IMR-90 (cell line): ENCODE data around the gene SLC25A38. TPM values are rescaled to one million over a fixed set of nuclear protein-coding genes. Genes with fewer than 3 reads are reported as not detected.

Experiments used
- ATAC-seq: fragments of 200-7000 bp; cut with Tn5 transposase; 2 replicates; pipeline ENCODE4 v1.9.1; 2020; ENCODE audit warnings: low read depth, mild to moderate bottlenecking, moderate library complexity
- BruUV-seq: library from RNA; stranded (reverse); fragments of 400-500 nt; replicated peaks from 2 replicates; lab custom pipeline; 2021; lab: Mats Ljungman, UMichigan
- CTCF ChIA-PET: fragments of 300-600 bp; formaldehyde crosslinking; extraction: SDS; loops from one replicate; lab custom pipeline; 2021; ENCODE audit warnings: antibody characterized with exemption; lab: Yijun Ruan, JAX
- POLR2A ChIA-PET: fragments of 300-600 bp; sonication (Branson Sonifier 250); formaldehyde crosslinking; loops from one replicate; lab custom pipeline; 2022; ENCODE audit warnings: antibody characterized with exemption; ENCODE audit not compliant: unreplicated experiment; lab: Charles Lee
- DNase-seq: peaks from one replicate; pipeline ENCODE4 v3.0.0; 2013
- H2AFZ ChIP-seq: replicated peaks from 2 replicates; pipeline ENCODE3; 2013; ENCODE audit warnings: low read length, mild to moderate bottlenecking; ENCODE audit not compliant: poor library complexity
- H2AK5ac ChIP-seq: 2 replicates; pipeline ENCODE4 v1.6.1; 2013; ENCODE audit warnings: low read depth, low read length, inconsistent platforms
- H2AK9ac ChIP-seq: replicated peaks from 2 replicates; pipeline ENCODE3; 2013; ENCODE audit warnings: mild to moderate bottlenecking, low read depth, low read length, moderate library complexity; ENCODE audit not compliant: poor library complexity
- H2BK120ac ChIP-seq: 2 replicates; pipeline ENCODE4 v1.6.1; 2013; ENCODE audit warnings: low read depth, low read length, inconsistent platforms
- H2BK15ac ChIP-seq: 3 replicates; pipeline ENCODE4 v1.6.1; 2013; ENCODE audit warnings: low read depth, low read length, inconsistent platforms
- H2BK20ac ChIP-seq: 2 replicates; pipeline ENCODE4 v1.6.1; 2013; ENCODE audit warnings: low read depth, mild to moderate bottlenecking, inconsistent platforms, low read length, moderate library complexity
- H2BK5ac ChIP-seq: 2 replicates; pipeline ENCODE4 v1.6.1; 2013; ENCODE audit warnings: mild to moderate bottlenecking, low read depth, low read length, inconsistent platforms; ENCODE audit not compliant: poor library complexity, severe bottlenecking
- H3K14ac ChIP-seq: replicated peaks from 2 replicates; pipeline ENCODE4 v1.6.1; 2013; ENCODE audit warnings: low read depth, low read length, inconsistent platforms
- H3K18ac ChIP-seq: 2 replicates; pipeline ENCODE4 v1.6.1; 2013; ENCODE audit warnings: low read depth, low read length, control low read depth
- H3K23ac ChIP-seq: 2 replicates; pipeline ENCODE4 v1.6.1; 2013; ENCODE audit warnings: low read depth, low read length, inconsistent platforms
- H3K27ac ChIP-seq: 2 replicates; pipeline ENCODE4 v1.5.1; 2013; ENCODE audit warnings: mild to moderate bottlenecking, control low read depth, low read length; ENCODE audit not compliant: insufficient read depth
- H3K27me3 ChIP-seq: 2 replicates; pipeline ENCODE4 v1.6.1; 2013; ENCODE audit warnings: low read length; ENCODE audit not compliant: control insufficient read depth, insufficient read depth
- H3K36me3 ChIP-seq: 2 replicates; pipeline ENCODE4 v1.6.1; 2013; ENCODE audit warnings: low read length, mixed read lengths; ENCODE audit not compliant: control insufficient read depth, insufficient read depth
- H3K4ac ChIP-seq: 2 replicates; pipeline ENCODE4 v1.6.1; 2013; ENCODE audit warnings: low read depth, low read length, inconsistent platforms
- H3K4me1 ChIP-seq: 2 replicates; pipeline ENCODE4 v1.6.1; 2013; ENCODE audit warnings: low read length, mixed read lengths; ENCODE audit not compliant: control insufficient read depth, insufficient read depth
- H3K4me2 ChIP-seq: 2 replicates; pipeline ENCODE4 v1.6.1; 2013; ENCODE audit warnings: low read depth, mild to moderate bottlenecking, control low read depth, low read length, moderate library complexity
- H3K4me3 ChIP-seq: 2 replicates; pipeline ENCODE4 v1.5.1; 2013; ENCODE audit warnings: low read depth, mild to moderate bottlenecking, control low read depth, low read length, moderate library complexity; ENCODE audit not compliant: insufficient read depth
- H3K56ac ChIP-seq: 2 replicates; pipeline ENCODE4 v1.6.1; 2013; ENCODE audit warnings: low read length, inconsistent platforms; ENCODE audit not compliant: insufficient read depth; ENCODE audit errors: extremely low read depth
- H3K79me1 ChIP-seq, 2 experiments: 2 replicates each; pipeline ENCODE4 v1.6.1; 2013; ENCODE audit warnings: low read length in 2 of 2, inconsistent platforms in 1 of 2, low read depth in 1 of 2
- H3K9ac ChIP-seq: 2 replicates; pipeline ENCODE4 v1.6.1; 2013; ENCODE audit warnings: low read depth, low read length, control low read depth
- H3K9me1 ChIP-seq: 2 replicates; pipeline ENCODE4 v1.6.1; 2013; ENCODE audit warnings: low read length, inconsistent platforms; ENCODE audit not compliant: insufficient read depth
- H3K9me3 ChIP-seq: 2 replicates; pipeline ENCODE4 v1.6.1; 2013; ENCODE audit warnings: low read length; ENCODE audit not compliant: control insufficient read depth, insufficient read depth
- H4K20me1 ChIP-seq: 2 replicates; pipeline ENCODE4 v1.6.1; 2013; ENCODE audit warnings: low read length, inconsistent platforms; ENCODE audit not compliant: insufficient read depth
- H4K5ac ChIP-seq: 2 replicates; pipeline ENCODE4 v1.6.1; 2013; ENCODE audit warnings: mild to moderate bottlenecking, low read depth, low read length, control low read depth
- H4K8ac ChIP-seq, 2 experiments: 2 replicates each; pipeline ENCODE4 v1.6.1; 2013; ENCODE audit warnings: low read depth in 2 of 2, low read length in 2 of 2, control low read depth in 1 of 2, inconsistent platforms in 1 of 2
- H4K91ac ChIP-seq: 2 replicates; pipeline ENCODE4 v1.6.1; 2013; ENCODE audit warnings: low read depth, low read length, inconsistent platforms; ENCODE audit not compliant: insufficient read depth
- BHLHE40 ChIP-seq: fragments of 150-350 bp; IDR thresholded peaks from 2 replicates; pipeline ENCODE4 v1.6.1; 2016; ENCODE audit warnings: mild to moderate bottlenecking, low read depth, low read length
- CEBPB ChIP-seq: IDR thresholded peaks from 2 replicates; pipeline ENCODE4 v1.6.1; 2012; ENCODE audit warnings: low read depth, low read length, improper control_type of control experiment
- CHD1 ChIP-seq: IDR thresholded peaks from 2 replicates; pipeline ENCODE4 v1.6.1; 2012; ENCODE audit warnings: low read depth, low read length, improper control_type of control experiment
- CTCF ChIP-seq: conservative IDR thresholded peaks from 2 replicates; pipeline ENCODE4 v1.5.1; 2012; ENCODE audit warnings: mild to moderate bottlenecking, low read depth, low read length, improper control_type of control experiment
- ELK1 ChIP-seq: fragments of 150-350 bp; IDR thresholded peaks from 2 replicates; pipeline ENCODE4 v1.6.1; 2016; ENCODE audit warnings: low read depth, mild to moderate bottlenecking, low read length, moderate library complexity, borderline replicate concordance
- FOS ChIP-seq: fragments of 150-350 bp; IDR thresholded peaks from 2 replicates; pipeline ENCODE4 v1.6.1; 2016; ENCODE audit warnings: low read depth, low read length
- MAFK ChIP-seq: IDR thresholded peaks from 2 replicates; pipeline ENCODE4 v1.6.1; 2012; ENCODE audit warnings: low read depth, low read length, improper control_type of control experiment
- MAZ ChIP-seq: IDR thresholded peaks from 2 replicates; pipeline ENCODE4 v1.6.1; 2012; ENCODE audit warnings: low read depth, mild to moderate bottlenecking, low read length, improper control_type of control experiment, moderate library complexity, borderline replicate concordance
- MXI1 ChIP-seq: IDR thresholded peaks from 2 replicates; pipeline ENCODE4 v1.6.1; 2012; ENCODE audit warnings: low read depth, mild to moderate bottlenecking, low read length, moderate library complexity, borderline replicate concordance
- NFE2L2 ChIP-seq: fragments of 150-350 bp; IDR thresholded peaks from 2 replicates; pipeline ENCODE4 v1.6.1; 2016; ENCODE audit warnings: low read depth, mild to moderate bottlenecking, low read length
- POLR2A ChIP-seq: IDR thresholded peaks from 2 replicates; pipeline ENCODE4 v1.6.1; 2012; ENCODE audit warnings: mild to moderate bottlenecking, low read depth, low read length
- RAD21 ChIP-seq: IDR thresholded peaks from 2 replicates; pipeline ENCODE4 v1.6.1; 2012; ENCODE audit warnings: low read length, improper control_type of control experiment
- RCOR1 ChIP-seq: IDR thresholded peaks from 2 replicates; pipeline ENCODE4 v1.6.1; 2012; ENCODE audit warnings: mild to moderate bottlenecking, low read length, improper control_type of control experiment; ENCODE audit not compliant: insufficient replicate concordance
- RFX5 ChIP-seq: IDR thresholded peaks from 2 replicates; pipeline ENCODE4 v1.8.0; 2012; ENCODE audit warnings: low read depth, mild to moderate bottlenecking, low read length, moderate library complexity
- SMC3 ChIP-seq: fragments of 150-350 bp; IDR thresholded peaks from 2 replicates; pipeline ENCODE4 v1.6.1; 2016; ENCODE audit warnings: low read depth, mild to moderate bottlenecking, antibody characterized with exemption, low read length, moderate library complexity
- USF2 ChIP-seq: fragments of 150-350 bp; IDR thresholded peaks from 2 replicates; pipeline ENCODE4 v1.6.1; 2017; ENCODE audit warnings: mild to moderate bottlenecking, antibody characterized with exemption, low read length, low read depth
- WGBS, 2 experiments: methylation state at CpG; one replicate each; pipeline versions ENCODE4 v1.1.5 to v1.1.7; 2013; ENCODE audit warnings: missing lambda C conversion rate in 2 of 2; ENCODE audit not compliant: insufficient read length in 1 of 2; ENCODE audit errors: extremely low coverage in 2 of 2; 5-methylcytosine and 5-hydroxymethylcytosine counted together
- dilution Hi-C: fragments of 300-500 bp; cut with HindIII; formaldehyde crosslinking; loops from one replicate; pipeline ENCODE4 v1.14.3; 2018; ENCODE audit warnings: low sequenced_read_pairs; ENCODE audit not compliant: unreplicated experiment
- in situ Hi-C: fragments of 300-500 bp; cut with MboI; formaldehyde crosslinking; loops from 3 replicates; pipeline ENCODE4 v1.14.3; 2019; ENCODE audit warnings: low sequenced_read_pairs, inconsistent platforms, mixed read lengths
- intact Hi-C: fragments of 100-400 bp; cut with micrococcal nuclease; formaldehyde crosslinking; loops from 2 replicates; pipeline ENCODE4 v1.10.0; 2022
- polyA plus RNA-seq, 3 experiments: library from polyadenylated mRNA; depleted of rRNA; stranded (reverse); fragments of >200 nt; gene quantifications; 2 replicates each; pipeline ENCODE4 v1.2.3, GENCODE V29; 2012; ENCODE audit warnings: low replicate concordance in 1 of 3
- total RNA-seq: library from RNA; depleted of rRNA; stranded (reverse); fragments of >200 nt; gene quantifications from 2 replicates; pipeline ENCODE4 v1.2.3, GENCODE V29; 2012

SLC25A38 gene
- total and polyA plus RNA-seq, 2 of the 4 experiments (the other 2 are of a cell fraction) = 17.4 to 22.6 TPM

GRCh38 chr3:39440316-39440715 lies 57.1 kb downstream of the SLC25A38 start:
- CTCF ChIA-PET = interaction anchor here (0.6 kb wide), 1 partner anchor 66 kb away, joined by 4 read pairs; no protein-coding TSS in a partner anchor

More at GRCh38 chr3:39440316-39440715, 57.1 kb downstream of the SLC25A38 start:
- no peak for ATAC-seq
- POLR2A ChIA-PET = no interaction called here
- no peaks in the 10 kb centered on the region for H3K79me1 ChIP-seq
- H2AK5ac ChIP-seq = no peak overlapping the region
- H3K4ac ChIP-seq = no peak overlapping the region
- dilution Hi-C loops (no loop called here), in situ Hi-C loops (no loop called here), intact Hi-C loops (no loop called here)
- no peak overlapping the region for H3K4me3 ChIP-seq
- no peaks in the 10 kb centered on the region for H3K9me3 ChIP-seq
- H2AK9ac ChIP-seq = no peak overlapping the region
- H2BK15ac ChIP-seq = no peak overlapping the region
- H3K23ac ChIP-seq = no peak overlapping the region
- no peak for TF ChIP-seq RFX5
- no peak for TF ChIP-seq NFE2L2
- no peak for TF ChIP-seq RCOR1
- TF ChIP-seq SMC3 = no peak
- TF ChIP-seq USF2 = no peak
- no peak for TF ChIP-seq CEBPB
- TF ChIP-seq POLR2A = no peak
- TF ChIP-seq BHLHE40 = no peak
- no peak for TF ChIP-seq MXI1
- no peak for TF ChIP-seq ELK1
- TF ChIP-seq FOS = no peak
- TF ChIP-seq MAZ = no peak
- no peak for TF ChIP-seq MAFK
- no peak for TF ChIP-seq CTCF
- no peak for TF ChIP-seq CHD1
- no peak for TF ChIP-seq RAD21
- no peak overlapping the region for H4K5ac ChIP-seq
- no peaks in the 10 kb centered on the region for H4K20me1 ChIP-seq
- BruUV-seq = no TSS peak
- peaks cover 2% of the 10 kb centered on the region; the same call in 1 of the 2 replicates for H3K27me3 ChIP-seq
- H3K9ac ChIP-seq = no peak overlapping the region
- no peak overlapping the region for H2BK5ac ChIP-seq
- no peaks in the 10 kb centered on the region for H3K36me3 ChIP-seq
- H3K4me1 ChIP-seq = no peaks in the 10 kb centered on the region
- no peak overlapping the region for H3K14ac ChIP-seq
- H2BK120ac ChIP-seq = no peak overlapping the region
- no peak overlapping the region for H3K56ac ChIP-seq
- no peaks in the 10 kb centered on the region for H3K9me1 ChIP-seq
- WGBS, 2 experiments = 80% methylated on average over 1 of the region's 8 CpGs; no CpG with 5 or more reads in 1 of the 2 experiments
- DNase-seq = no peak
- no peak overlapping the region for H3K18ac ChIP-seq
- H3K27ac ChIP-seq = no peak overlapping the region
- H2AFZ ChIP-seq = no peak overlapping the region
- H3K4me2 ChIP-seq = no peak overlapping the region
- no peak overlapping the region for H4K91ac ChIP-seq
- H4K8ac ChIP-seq = no peak overlapping the region
- H2BK20ac ChIP-seq = no peak overlapping the region
